Astrocyte (in vitro differentiated cells and primary cell): ENCODE measurements around the gene GPR39. TPM values are rescaled to one million over a fixed set of nuclear protein-coding genes. Genes with fewer than 3 reads are reported as not detected.

Experiments
- DNase-seq: peaks from one replicate; pipeline ENCODE4 v3.0.0-alpha.2; 2010; ENCODE audit warnings: low read depth
- FAIRE-seq: peaks from 2 replicates; lab custom pipeline; 2011; peaks lifted over from hg19 to GRCh38; lab: Jason Lieb, UNC
- H2AFZ ChIP-seq: 2 replicates; pipeline ENCODE4 v1.6.0; 2012; ENCODE audit warnings: low read depth, low read length, inconsistent platforms
- H3K27ac ChIP-seq: 2 replicates; pipeline ENCODE4 v1.5.1; 2011; ENCODE audit warnings: low read depth, low read length, inconsistent platforms
- H3K27me3 ChIP-seq: 2 replicates; pipeline ENCODE4 v1.6.0; 2011; ENCODE audit warnings: low read length, inconsistent platforms; ENCODE audit not compliant: insufficient read depth
- H3K36me3 ChIP-seq: 2 replicates; pipeline ENCODE4 v1.5.1; 2011; ENCODE audit warnings: low read length, inconsistent platforms; ENCODE audit not compliant: insufficient read depth
- H3K4me1 ChIP-seq: 2 replicates; pipeline ENCODE4 v1.5.1; 2011; ENCODE audit warnings: low read length, inconsistent platforms; ENCODE audit not compliant: insufficient read depth
- H3K4me2 ChIP-seq: 2 replicates; pipeline ENCODE4 v1.6.0; 2012; ENCODE audit warnings: low read length, inconsistent platforms
- H3K4me3 ChIP-seq: 2 replicates; pipeline ENCODE4 v1.5.1; 2011; ENCODE audit warnings: low read depth, mild to moderate bottlenecking, low read length, inconsistent platforms; ENCODE audit not compliant: insufficient read depth
- H3K79me2 ChIP-seq: 2 replicates; pipeline ENCODE4 v1.6.0; 2012; ENCODE audit warnings: mild to moderate bottlenecking, low read length, inconsistent platforms; ENCODE audit not compliant: insufficient read depth
- H3K9ac ChIP-seq: 2 replicates; pipeline ENCODE4 v1.6.0; 2012; ENCODE audit warnings: mild to moderate bottlenecking, low read length, inconsistent platforms
- H3K9me3 ChIP-seq: 2 replicates; pipeline ENCODE4 v1.5.1; 2012; ENCODE audit warnings: low read depth, mild to moderate bottlenecking, low read length, inconsistent platforms; ENCODE audit not compliant: insufficient read depth
- H4K20me1 ChIP-seq: 2 replicates; pipeline ENCODE4 v1.6.0; 2012; ENCODE audit warnings: low read length, inconsistent platforms; ENCODE audit not compliant: insufficient read depth
- H3K27ac Mint-ChIP-seq: one replicate; pipeline ENCODE4 v1.8.0; 2021; ENCODE audit warnings: mild to moderate bottlenecking, mixed read lengths; ENCODE audit not compliant: unreplicated experiment
- H3K27me3 Mint-ChIP-seq: one replicate; pipeline ENCODE4 v1.8.0; 2021; ENCODE audit warnings: low read depth, mixed read lengths; ENCODE audit not compliant: unreplicated experiment
- H3K36me3 Mint-ChIP-seq: one replicate; pipeline ENCODE4 v1.8.0; 2021; ENCODE audit warnings: low read depth, mixed read lengths; ENCODE audit not compliant: unreplicated experiment
- H3K4me1 Mint-ChIP-seq: one replicate; pipeline ENCODE4 v1.8.0; 2021; ENCODE audit warnings: low read depth, mixed read lengths; ENCODE audit not compliant: unreplicated experiment
- H3K4me3 Mint-ChIP-seq: one replicate; pipeline ENCODE4 v1.8.0; 2021; ENCODE audit warnings: mild to moderate bottlenecking, moderate library complexity, mixed read lengths; ENCODE audit not compliant: unreplicated experiment
- H3K9me3 Mint-ChIP-seq: one replicate; pipeline ENCODE4 v1.8.0; 2021; ENCODE audit warnings: mild to moderate bottlenecking, mixed read lengths; ENCODE audit not compliant: unreplicated experiment
- EZH2 ChIP-seq: IDR thresholded peaks from 2 replicates; pipeline ENCODE4 v1.6.1; 2012; ENCODE audit warnings: mild to moderate bottlenecking, low read length, inconsistent platforms; ENCODE audit not compliant: insufficient read depth
- total RNA-seq: library from RNA; stranded (reverse); gene quantifications from 2 replicates; pipeline ENCODE4 v1.2.1, GENCODE V29; 2021
- TF ChIP-seq, protein P1 (sequence below): IDR thresholded peaks from 2 replicates; pipeline ENCODE4 v1.5.1; 2011; ENCODE audit warnings: low read depth, mild to moderate bottlenecking, inconsistent platforms, low read length, moderate library complexity; ENCODE audit not compliant: insufficient read depth

Gene GPR39
- total RNA-seq, 1 donor from 2014 or later = 4.4 TPM

DNA sequence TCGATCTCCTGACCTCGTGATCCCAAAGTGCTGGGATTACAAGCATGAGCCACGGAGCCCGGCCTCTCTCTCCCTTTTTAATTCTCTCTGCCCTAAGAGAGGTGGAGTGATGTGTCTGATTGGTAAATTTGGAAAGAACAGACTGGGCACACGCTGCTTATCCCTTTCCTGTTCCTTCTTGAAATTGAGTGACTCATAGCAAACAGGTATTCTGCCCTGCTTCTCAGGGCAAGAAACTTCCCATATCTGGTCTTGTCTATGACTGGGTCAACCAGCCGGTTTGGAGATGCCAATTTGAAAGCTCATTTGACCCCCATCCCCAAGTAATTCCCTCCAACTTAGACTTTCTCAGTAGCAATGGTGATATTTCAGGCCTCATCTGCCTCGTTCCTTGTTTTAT is 238.4 kb downstream of the GPR39 start:
- Histone ChIP-seq H3K4me3 (no peak overlapping the region), H3K9me3 (no peaks in the 10 kb centered on the region), H4K20me1 (peaks cover 56% of the 10 kb centered on the region), H3K79me2 (peaks cover 56% of the 10 kb centered on the region), H3K4me2 (no peak overlapping the region), H3K4me1 (peaks cover 15% of the 10 kb centered on the region), H3K27me3 (no peaks in the 10 kb centered on the region), H3K36me3 (peaks cover 23% of the 10 kb centered on the region), H3K9ac (no peak overlapping the region), H3K27ac (no peak overlapping the region), H2AFZ (no peak overlapping the region)
- DNase-seq = no peak
- H3K9me3 Mint-ChIP-seq = no peaks in the 10 kb centered on the region
- FAIRE-seq = no peak
- no peaks in the 10 kb centered on the region for H3K27me3 Mint-ChIP-seq
- no peak overlapping the region for H3K4me3 Mint-ChIP-seq
- H3K4me1 Mint-ChIP-seq = peaks cover 7% of the 10 kb centered on the region
- H3K36me3 Mint-ChIP-seq = peaks cover 8% of the 10 kb centered on the region
- TF ChIP-seq EZH2 = no peak
- TF ChIP-seq, protein P1, sequence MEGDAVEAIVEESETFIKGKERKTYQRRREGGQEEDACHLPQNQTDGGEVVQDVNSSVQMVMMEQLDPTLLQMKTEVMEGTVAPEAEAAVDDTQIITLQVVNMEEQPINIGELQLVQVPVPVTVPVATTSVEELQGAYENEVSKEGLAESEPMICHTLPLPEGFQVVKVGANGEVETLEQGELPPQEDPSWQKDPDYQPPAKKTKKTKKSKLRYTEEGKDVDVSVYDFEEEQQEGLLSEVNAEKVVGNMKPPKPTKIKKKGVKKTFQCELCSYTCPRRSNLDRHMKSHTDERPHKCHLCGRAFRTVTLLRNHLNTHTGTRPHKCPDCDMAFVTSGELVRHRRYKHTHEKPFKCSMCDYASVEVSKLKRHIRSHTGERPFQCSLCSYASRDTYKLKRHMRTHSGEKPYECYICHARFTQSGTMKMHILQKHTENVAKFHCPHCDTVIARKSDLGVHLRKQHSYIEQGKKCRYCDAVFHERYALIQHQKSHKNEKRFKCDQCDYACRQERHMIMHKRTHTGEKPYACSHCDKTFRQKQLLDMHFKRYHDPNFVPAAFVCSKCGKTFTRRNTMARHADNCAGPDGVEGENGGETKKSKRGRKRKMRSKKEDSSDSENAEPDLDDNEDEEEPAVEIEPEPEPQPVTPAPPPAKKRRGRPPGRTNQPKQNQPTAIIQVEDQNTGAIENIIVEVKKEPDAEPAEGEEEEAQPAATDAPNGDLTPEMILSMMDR = no peak
- H3K27ac Mint-ChIP-seq = peak overlapping the region; percentile 11

DNA sequence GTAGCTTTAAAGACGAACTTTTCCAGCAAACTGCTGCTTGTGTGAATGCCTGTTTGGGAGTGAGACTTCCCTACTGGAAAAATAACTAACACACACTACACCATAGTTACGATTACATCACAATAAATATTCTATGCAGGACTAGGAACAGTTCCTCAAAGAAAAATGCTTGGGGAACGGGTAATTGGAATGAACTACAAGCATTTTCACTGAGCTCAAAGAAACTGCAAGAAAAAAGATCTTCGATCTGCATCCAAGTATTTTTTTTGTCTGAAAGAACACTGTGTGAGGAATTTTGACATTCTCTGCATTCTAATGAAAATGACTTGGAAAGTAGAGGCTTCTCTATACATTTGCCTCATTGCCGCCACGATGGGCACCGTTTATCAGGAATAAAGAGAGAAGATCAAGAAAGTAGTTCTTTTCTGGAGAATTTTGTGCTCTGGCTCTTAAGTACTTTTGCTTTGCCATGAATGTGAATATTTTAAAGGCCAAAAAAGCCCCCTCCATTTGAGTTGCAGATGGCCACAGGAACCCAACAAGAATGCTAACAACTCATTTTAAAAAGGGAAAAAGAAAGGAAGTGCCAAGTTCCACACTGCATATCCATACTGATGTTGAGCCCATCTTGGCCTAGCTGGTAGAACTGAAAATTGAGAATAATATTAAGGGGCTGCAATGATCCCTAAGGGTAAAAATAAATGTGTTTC is 239.8 kb downstream of the GPR39 start:
- H3K4me2 ChIP-seq = no peak overlapping the region
- no peak for TF ChIP-seq EZH2
- TF ChIP-seq, protein P1 = no peak
- Mint-ChIP-seq H3K4me3 (no peak overlapping the region), H3K4me1 (peaks cover 8% of the 10 kb centered on the region), H3K27me3 (no peaks in the 10 kb centered on the region), H3K9me3 (no peaks in the 10 kb centered on the region), H3K27ac (peak overlapping the region; percentile 72), H3K36me3 (peaks cover 16% of the 10 kb centered on the region)
- H3K9ac ChIP-seq = no peak overlapping the region
- no peaks in the 10 kb centered on the region for H3K27me3 ChIP-seq
- H3K9me3 ChIP-seq = no peaks in the 10 kb centered on the region
- FAIRE-seq (no peak), DNase-seq (peak; percentile 46)
- peaks cover 14% of the 10 kb centered on the region for H3K4me1 ChIP-seq
- no peak overlapping the region for H3K4me3 ChIP-seq
- H3K36me3 ChIP-seq = peaks cover 37% of the 10 kb centered on the region
- H2AFZ ChIP-seq = no peak overlapping the region
- peaks cover 46% of the 10 kb centered on the region for H4K20me1 ChIP-seq
- no peak overlapping the region for H3K27ac ChIP-seq
- peaks cover 48% of the 10 kb centered on the region for H3K79me2 ChIP-seq

DNA sequence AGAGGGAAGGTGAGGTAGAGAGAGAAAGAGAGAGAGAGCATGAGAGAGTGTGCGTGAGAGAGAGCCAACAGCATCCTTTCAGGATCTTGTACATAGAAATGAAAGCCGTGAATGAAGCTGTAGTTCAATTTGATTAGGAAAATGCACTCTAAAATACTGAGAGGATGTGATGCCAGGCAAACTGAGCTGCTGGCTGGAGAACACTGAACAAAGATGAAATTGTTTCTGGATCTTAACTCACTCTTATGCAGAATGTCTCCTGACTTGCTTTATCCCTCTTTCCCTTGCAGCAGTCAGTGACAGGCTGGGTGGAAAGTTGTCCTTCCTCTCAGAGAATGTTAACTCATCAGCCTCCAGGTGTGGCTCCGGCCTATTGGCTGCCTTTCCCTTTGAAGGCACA is 242.7 kb downstream of the GPR39 start:
- Histone ChIP-seq H3K4me2 (no peak overlapping the region), H3K9me3 (no peaks in the 10 kb centered on the region), H4K20me1 (peaks cover 27% of the 10 kb centered on the region), H3K4me1 (no peaks in the 10 kb centered on the region), H3K79me2 (peaks cover 39% of the 10 kb centered on the region), H3K4me3 (no peak overlapping the region), H3K27me3 (no peaks in the 10 kb centered on the region), H3K36me3 (peaks cover 46% of the 10 kb centered on the region), H3K9ac (no peak overlapping the region), H2AFZ (no peak overlapping the region), H3K27ac (no peak overlapping the region)
- TF ChIP-seq, protein P1 = no peak
- no peak for TF ChIP-seq EZH2
- Mint-ChIP-seq H3K27me3 (no peaks in the 10 kb centered on the region), H3K4me3 (no peak overlapping the region), H3K4me1 (peaks cover 27% of the 10 kb centered on the region), H3K36me3 (peaks cover 18% of the 10 kb centered on the region), H3K9me3 (no peaks in the 10 kb centered on the region), H3K27ac (no peak overlapping the region)
- DNase-seq = no peak
- FAIRE-seq = no peak
